Erythroblast (primary cell): ENCODE measurements around the gene SYNE2.
"Not testable (repeated sequence)": the region's sequence is repeated elsewhere in the genome, so short reads cannot be mapped to it uniquely, and the experiment has no call there.

Experiments used
- DNase-seq, 2 experiments: peaks; one replicate each; lab custom pipeline; 2025; lab: John Stamatoyannopoulos, UW
- GATA1 ChIP-seq: IDR thresholded peaks from 2 replicates; pipeline ENCODE4 v1.6.1; 2011; ENCODE audit warnings: low read depth, mild to moderate bottlenecking, control low read depth, low read length, moderate library complexity
- POLR2A ChIP-seq: IDR thresholded peaks from 2 replicates; pipeline ENCODE4 v1.6.1; 2011; ENCODE audit warnings: mild to moderate bottlenecking, low read length

Gene SYNE2

DNA sequence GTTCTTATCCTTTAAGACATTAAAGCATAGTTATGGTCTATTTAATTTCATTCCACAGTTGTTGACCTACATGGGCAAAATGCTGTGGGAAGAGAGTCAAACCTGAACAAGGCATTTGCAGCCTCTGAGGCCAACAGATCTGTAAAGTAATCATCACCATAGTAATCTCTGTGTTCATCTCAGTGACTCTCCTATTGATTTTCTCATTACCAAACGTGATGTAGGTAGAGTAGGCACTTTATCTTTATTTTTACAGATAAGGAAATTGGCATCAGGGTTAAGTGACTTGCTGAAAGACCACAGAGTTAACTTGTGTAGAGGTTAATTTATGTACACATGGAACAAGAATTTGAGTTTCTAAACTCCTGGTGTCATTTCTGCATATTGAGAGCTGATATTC, 238.4 kb downstream of the SYNE2 start:
- no peak for TF ChIP-seq GATA1
- DNase-seq: no peak

DNA sequence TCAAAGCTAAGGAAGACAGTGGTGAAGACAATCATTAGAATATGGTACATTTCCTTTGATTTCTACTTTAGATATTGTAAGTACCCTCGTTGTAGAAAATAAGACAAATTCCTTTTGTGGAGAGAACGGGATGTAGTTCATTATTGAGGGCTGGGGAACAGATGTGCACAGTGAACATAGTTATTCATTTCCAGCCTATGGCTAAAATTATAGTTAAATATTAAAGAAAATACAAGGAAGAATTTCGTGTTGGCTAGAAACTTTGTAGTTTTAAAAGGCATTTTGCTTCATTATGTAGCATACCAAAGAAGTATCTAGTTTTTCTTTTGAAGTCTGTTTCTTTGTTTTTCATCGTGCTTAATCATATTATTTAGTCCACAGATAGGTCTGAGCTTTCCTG, 239.5 kb downstream of the SYNE2 start:
- TF ChIP-seq GATA1 (no peak), POLR2A (no peak)
- DNase-seq: no peak

DNA sequence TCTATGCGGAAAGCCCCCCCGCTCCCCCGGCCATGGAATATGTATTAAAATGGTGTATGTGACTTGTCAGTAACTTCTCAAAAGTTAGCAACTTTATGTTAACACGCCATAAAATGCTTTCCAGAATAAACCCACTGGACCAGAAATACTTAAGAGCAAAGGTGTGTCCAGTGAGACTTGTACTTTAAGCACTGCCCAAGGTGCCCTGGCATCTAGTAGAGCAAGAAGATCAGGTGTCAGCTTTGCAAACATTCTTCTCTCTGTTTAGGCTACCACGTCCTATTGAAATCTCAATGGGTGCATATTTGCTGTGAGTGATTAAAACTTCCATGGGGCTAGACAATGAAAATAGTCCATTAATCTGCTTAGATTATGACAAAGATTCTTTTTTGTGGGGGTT, 240.1 kb downstream of the SYNE2 start:
- no peak for DNase-seq

DNA sequence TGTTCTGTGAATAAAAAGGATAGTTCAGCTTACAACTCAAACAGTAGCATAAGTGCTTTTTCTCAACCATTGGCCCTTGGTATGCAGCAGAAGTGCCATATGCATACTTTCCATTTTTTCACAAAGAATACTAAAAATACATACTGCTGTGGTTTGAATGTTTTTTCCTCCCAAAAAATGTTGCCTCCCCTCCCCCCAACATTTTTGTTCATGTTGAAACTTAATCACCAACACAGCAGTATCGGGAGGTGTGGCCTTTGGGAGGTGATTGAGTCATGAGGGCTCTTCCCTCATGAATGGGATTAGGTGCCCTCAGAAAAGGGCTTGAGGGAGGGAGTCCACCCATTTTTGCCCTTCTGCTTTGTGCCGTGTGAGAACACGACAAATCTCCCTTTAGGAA, 242.8 kb downstream of the SYNE2 start:
- no peak for TF ChIP-seq GATA1
- TF ChIP-seq POLR2A: no peak
- no peak for DNase-seq

More for the DNA sequence above, 240.1 kb downstream of the SYNE2 start:
- TF ChIP-seq POLR2A: no peak
- no peak for TF ChIP-seq GATA1

DNA sequence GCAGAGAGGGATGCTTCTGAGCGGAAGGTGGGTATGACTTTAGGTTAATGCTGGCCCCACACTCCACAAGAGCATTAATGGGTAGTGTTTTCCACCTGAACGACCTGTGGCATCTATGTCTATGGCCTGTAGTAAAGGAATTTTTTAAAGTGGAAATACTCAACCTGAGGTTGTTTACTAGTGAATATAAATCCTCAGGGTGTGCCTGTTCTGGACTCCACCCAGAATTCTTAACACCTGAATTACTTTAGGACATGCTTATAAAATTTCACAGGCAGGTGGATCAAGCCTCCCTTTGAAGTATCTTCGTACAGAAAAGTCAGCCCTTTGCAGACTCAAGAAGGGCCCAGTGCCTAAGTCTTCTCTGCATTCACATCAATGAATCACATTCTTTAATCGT, 245.3 kb downstream of the SYNE2 start:
- TF ChIP-seq POLR2A (no peak), GATA1 (no peak)
- DNase-seq: no peak

DNA sequence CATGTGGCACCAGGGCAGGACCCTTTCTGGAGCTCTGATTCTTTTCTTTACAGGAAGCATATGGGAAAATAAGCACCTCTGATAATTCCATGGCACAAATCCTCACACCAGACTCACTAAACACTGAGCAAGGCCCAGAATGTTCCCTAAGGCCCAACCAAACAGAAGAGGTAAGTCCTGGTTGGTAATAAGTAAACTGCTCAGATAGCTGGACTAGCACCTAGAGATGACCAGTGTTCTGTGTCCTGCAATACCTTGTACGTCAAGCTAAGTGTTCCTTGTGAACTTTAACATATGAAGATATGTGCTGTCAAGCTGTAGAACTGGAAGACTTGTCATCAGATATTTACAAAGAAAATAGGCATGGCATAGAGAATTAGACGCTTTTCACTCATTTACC, 254.6 kb downstream of the SYNE2 start:
- TF ChIP-seq GATA1 (no peak), POLR2A (no peak)

DNA sequence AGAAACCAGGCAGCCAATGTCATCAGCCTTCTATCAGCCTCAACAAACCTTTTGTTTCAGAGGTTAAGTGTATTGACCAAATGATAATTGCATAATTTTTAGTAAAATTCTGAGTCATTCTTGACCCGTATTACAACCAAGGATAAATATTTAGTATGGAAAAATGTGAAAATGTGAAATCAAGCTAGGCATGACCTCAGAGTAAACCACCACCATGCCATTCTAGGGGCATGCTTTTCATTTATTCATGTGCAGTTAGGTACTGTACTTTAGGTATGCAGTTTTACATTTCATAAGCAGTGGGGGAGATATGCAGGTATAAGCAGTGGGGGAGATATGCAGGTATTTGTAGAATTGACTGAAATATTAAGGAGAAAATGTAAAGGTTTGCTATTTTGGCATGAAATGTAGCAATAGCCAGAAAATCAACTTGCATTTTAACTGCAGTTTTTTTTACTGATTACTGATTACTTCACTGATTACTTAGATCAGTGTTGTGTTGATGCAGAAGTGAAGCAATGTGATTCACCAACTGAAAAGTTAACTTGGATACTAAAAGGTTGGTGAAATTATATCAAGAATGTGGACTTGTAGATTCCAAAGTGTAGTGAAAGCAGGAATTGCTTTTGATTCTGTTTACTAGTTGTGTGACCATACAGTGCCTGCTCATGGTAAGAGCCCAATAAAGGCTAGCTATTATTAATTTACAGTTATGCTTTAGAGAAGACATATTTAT, 257.2 kb downstream of the SYNE2 start:
- no peak for TF ChIP-seq POLR2A
- TF ChIP-seq GATA1: no peak
- no peak for DNase-seq

More for the DNA sequence above, 254.6 kb downstream of the SYNE2 start:
- no peak for DNase-seq

DNA sequence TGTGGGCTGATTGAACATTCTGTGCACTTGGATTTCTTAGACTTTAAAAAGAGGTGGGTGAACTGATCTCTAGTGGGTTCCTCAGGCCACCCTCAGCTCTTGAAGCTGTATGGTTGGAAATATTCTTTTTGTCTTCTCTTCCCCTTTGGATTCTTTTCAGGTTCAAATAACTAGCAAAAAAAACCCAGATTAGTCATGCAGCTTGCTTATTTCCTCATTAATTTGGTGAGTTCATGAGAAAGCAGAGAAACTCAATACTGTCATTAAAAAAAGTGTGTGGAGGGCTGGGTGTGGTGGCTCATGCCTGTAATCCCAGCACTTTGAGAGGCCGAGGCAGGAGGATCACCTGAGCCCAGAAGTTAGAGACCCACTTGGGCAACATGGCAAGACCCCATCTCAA, 258.0 kb downstream of the SYNE2 start:
- TF ChIP-seq POLR2A (no peak), GATA1 (no peak)
- no peak for DNase-seq

DNA sequence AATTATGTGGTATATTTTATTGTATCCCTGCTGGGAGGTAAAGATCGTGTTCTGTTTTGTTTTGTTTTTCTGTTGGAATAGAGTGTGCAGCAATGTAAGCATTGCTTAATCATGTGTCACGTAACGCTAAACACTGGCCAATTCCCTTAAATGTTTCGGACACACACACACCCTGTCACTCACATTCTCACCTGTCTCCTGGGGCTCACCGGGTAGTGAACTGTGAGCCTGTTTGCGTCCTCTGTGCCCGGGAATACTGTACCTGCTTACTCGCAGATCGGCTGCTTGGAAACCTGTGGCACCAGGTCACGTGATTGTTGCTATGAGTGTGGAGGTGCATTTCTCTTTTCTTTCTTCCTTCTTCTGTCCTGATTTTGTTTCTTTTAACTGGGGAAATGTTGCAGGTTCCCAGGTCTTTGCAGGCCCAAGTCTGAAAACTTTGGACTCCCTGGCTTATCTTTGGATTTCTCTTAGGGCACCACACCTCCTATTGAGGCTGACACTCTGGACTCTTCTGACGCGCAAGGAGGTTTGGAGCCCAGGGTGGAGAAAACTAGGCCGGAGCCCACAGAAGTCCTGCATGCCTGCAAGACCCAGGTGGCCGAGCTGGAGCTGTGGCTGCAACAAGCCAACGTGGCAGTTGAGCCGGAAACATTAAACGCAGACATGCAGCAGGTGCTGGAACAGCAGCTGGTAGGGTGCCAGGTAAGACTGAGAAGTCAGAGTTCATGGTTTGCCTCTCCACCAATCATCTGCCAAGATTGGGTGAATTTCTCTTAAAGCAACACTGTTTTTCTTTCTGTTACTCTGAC, 260.3 kb downstream of the SYNE2 start:
- no peak for TF ChIP-seq POLR2A
- no peak for TF ChIP-seq GATA1
- DNase-seq: no peak

DNA sequence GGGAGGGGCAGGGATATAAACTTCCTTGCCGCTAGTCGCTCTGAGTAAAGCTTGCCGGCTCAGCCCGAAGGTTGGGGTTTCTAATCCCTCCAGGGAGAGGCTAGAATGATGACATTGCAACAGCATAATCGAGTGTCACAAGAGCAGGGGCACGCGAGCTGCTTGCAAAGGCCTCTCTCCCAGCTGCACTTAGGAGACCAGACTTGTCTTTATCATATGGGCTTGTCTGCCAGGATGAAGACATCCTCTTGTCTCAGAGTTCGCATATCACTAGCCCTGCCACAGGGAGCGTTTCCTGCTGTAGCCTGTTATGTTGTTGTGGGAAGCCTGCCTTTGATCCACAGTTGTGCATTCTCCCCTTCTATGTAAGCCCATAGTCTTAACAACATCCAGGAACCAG, 261.4 kb downstream of the SYNE2 start:
- TF ChIP-seq GATA1: no peak
- no peak for TF ChIP-seq POLR2A
- DNase-seq: no peak

DNA sequence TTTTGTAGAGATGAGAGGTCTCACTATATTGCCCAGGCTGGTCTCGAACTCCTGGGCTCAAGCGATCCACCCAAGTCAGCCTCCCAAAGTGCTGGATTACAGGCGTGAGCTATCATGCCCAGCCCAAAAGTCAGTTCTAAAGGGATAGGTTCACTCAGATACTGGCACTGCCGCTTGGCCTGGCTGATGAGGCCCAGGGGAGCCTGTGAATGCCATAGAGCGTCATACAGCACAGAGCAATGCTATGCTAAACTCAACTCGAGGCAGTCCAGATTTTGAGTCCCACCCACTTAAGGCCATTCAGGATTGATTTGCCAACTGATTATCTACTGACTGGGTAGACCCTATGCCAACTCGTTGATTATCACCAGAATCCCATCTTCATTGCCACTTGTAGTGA, 262.0 kb downstream of the SYNE2 start:
- DNase-seq: no peak
- TF ChIP-seq GATA1: no peak
- TF ChIP-seq POLR2A: no peak

DNA sequence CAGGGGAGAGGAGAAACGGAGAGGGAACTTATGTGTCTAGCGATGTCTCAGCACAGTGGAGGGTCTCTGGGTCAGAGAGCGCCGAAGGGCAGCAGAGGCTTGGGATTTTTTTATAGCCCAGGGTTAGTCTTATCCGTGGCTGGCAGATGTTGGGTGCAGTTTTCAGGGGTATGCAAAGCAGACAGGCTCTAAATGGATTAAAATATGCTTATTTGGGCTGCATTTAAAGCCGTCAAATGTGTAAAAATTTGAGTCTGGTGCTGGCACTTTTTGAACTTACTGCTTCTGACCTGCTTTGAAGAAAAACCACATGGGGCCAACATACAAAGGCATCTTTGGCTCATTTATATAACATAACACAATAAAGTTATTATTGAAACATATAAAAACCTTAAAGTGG, 262.6 kb downstream of the SYNE2 start:
- TF ChIP-seq POLR2A (no peak), GATA1 (no peak)
- no peak for DNase-seq

DNA sequence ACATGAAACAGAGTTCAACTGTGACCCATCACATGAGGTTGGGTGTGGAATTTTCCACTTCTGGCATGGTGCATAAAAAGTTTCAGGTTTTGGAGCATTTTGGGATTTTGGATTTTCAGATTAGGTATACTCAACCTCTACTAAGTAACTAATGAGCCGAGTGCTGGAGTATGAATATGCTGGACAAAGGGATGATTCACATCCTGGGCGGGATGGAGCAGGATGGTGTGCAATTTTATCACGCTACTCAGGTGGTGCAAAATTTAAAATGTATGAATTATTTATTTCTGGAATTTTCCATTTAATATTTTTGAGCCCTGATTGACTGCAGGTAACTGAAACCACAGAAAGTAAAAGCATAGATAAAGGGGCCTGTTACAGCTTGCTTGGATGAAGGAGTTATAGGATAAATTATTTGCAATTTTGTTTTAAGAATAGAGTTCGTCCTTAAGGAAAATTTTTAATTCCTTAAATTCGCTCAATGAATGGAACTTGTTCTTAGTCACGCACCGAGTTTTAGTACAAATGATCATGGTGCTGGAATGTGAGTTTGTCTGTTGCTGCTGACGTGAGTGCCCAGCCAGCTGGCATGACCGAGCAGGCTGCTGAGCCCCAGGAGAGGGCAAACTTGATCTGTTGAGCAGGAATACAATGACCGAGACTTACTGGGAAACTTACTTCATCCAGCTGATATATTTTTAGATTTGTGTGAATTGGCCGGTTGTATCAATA, 265.0 kb downstream of the SYNE2 start:
- no peak for TF ChIP-seq POLR2A
- DNase-seq: no peak

DNA sequence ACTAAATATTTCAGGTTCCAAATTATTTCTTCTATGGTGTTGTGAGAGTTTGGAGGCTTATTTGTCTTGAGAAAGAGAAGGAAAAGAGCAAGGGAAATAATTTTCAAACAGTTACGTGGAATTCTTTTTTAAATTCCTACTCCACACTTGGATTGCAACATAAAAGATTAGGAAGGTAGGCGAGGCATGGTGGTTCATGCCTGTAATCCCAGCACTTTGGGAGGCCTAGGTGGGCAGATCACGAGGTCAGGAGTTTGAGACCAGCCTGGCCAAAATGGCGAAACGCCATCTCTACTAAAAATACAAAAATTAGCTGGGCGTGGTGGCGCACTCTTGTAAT, 265.6 kb downstream of the SYNE2 start:
- not testable (repeated sequence) for DNase-seq
